ENCODE measurements around the gene POU6F2.

POU6F2 gene

GRCh38 chr7:39304178-39304577, 326.5 kb downstream of the POU6F2 start:
- Histone ChIP-seq H3K27ac (replicated peaks) (no peak overlapping the region), H3K27me3 (ENCODE audit: insufficient read depth, poor library complexity, severe bottlenecking) (peaks cover 2% of the 10 kb centered on the region)
- no peak for DNase-seq (ENCODE audit: low read depth in 1 of 2, low spot score in 1 of 2)

GRCh38 chr7:39304668-39305405, 327.1 kb downstream of the POU6F2 start:
- H3K27ac ChIP-seq (replicated peaks), result no peak overlapping the region
- no peak for TF ChIP-seq SPI1 (IDR thresholded peaks at IDR 0.05; ENCODE audit: borderline replicate concordance, low read depth)
- H3K4me3 ChIP-seq (replicated peaks; ENCODE audit: insufficient read depth, low read length), result no peak overlapping the region
- DNase-seq (ENCODE audit: low read depth in 1 of 2, low spot score in 1 of 2), result no peak
- no peaks in the 10 kb centered on the region for H3K27me3 ChIP-seq (ENCODE audit: insufficient read depth, poor library complexity, severe bottlenecking)

More at GRCh38 chr7:39304178-39304577, 326.5 kb downstream of the POU6F2 start:
- no peak overlapping the region for H3K4me3 ChIP-seq (replicated peaks; ENCODE audit: insufficient read depth, low read length)
- no peak for TF ChIP-seq SPI1 (IDR thresholded peaks at IDR 0.05; ENCODE audit: borderline replicate concordance, low read depth)
- no peak for TF ChIP-seq POLR2AphosphoS5 (IDR thresholded peaks at IDR 0.05; ENCODE audit: low read depth)
- TF ChIP-seq CTCF (IDR thresholded peaks at IDR 0.05; ENCODE audit: insufficient read depth, low read length), result no peak
- TF ChIP-seq REST (IDR thresholded peaks at IDR 0.05; ENCODE audit: insufficient replicate concordance, low read depth), result no peak
- no peak for TF ChIP-seq GABPA (IDR thresholded peaks at IDR 0.05; ENCODE audit: low read depth)

- Histone ChIP-seq H3K27me3 (ENCODE audit: insufficient read depth, poor library complexity, severe bottlenecking) (peaks cover 4% of the 10 kb centered on the region), H3K4me3 (replicated peaks; ENCODE audit: insufficient read depth, low read length) (no peak overlapping the region), H3K27ac (replicated peaks) (no peak overlapping the region)
- no peak for DNase-seq (ENCODE audit: low read depth in 1 of 2, low spot score in 1 of 2)
- no peak for TF ChIP-seq CTCF (IDR thresholded peaks at IDR 0.05; ENCODE audit: insufficient read depth, low read length)
- TF ChIP-seq POLR2AphosphoS5 (IDR thresholded peaks at IDR 0.05; ENCODE audit: low read depth), result no peak
- no peak for TF ChIP-seq REST (IDR thresholded peaks at IDR 0.05; ENCODE audit: insufficient replicate concordance, low read depth)
- no peak for TF ChIP-seq GABPA (IDR thresholded peaks at IDR 0.05; ENCODE audit: low read depth)
- no peak for TF ChIP-seq SPI1 (IDR thresholded peaks at IDR 0.05; ENCODE audit: borderline replicate concordance, low read depth)
Observed at GRCh38 chr7:39306016-39306570, 328.4 kb downstream of the POU6F2 start.

- H3K4me3 ChIP-seq (replicated peaks; ENCODE audit: insufficient read depth, low read length), result no peak overlapping the region
- no peak for TF ChIP-seq GABPA (IDR thresholded peaks at IDR 0.05; ENCODE audit: low read depth)
- TF ChIP-seq REST (IDR thresholded peaks at IDR 0.05; ENCODE audit: insufficient replicate concordance, low read depth), result no peak
- TF ChIP-seq POLR2AphosphoS5 (IDR thresholded peaks at IDR 0.05; ENCODE audit: low read depth), result no peak
- no peak for TF ChIP-seq CTCF (IDR thresholded peaks at IDR 0.05; ENCODE audit: insufficient read depth, low read length)
- TF ChIP-seq SPI1 (IDR thresholded peaks at IDR 0.05; ENCODE audit: borderline replicate concordance, low read depth), result no peak
- no peak for DNase-seq (ENCODE audit: low read depth in 1 of 2, low spot score in 1 of 2)
- H3K27ac ChIP-seq (replicated peaks), result no peak overlapping the region
- peaks cover 4% of the 10 kb centered on the region for H3K27me3 ChIP-seq (ENCODE audit: insufficient read depth, poor library complexity, severe bottlenecking)
Observed at GRCh38 chr7:39310699-39311098, 333.0 kb downstream of the POU6F2 start.

All from HL-60 (cell line).